Calu3 (cell line): ENCODE measurements around the gene DNAJC7. TPM values are rescaled to one million over a fixed set of nuclear protein-coding genes. Genes with fewer than 3 reads are reported as not detected.

Experiments
- BruUV-seq: library from RNA; stranded (reverse); fragments of 400-500 nt; replicated peaks from 2 replicates; lab custom pipeline; 2021; lab: Mats Ljungman, UMichigan
- CTCF ChIA-PET: fragments of 300-600 bp; sonication (Branson Sonifier 250); formaldehyde crosslinking; loops from one replicate; lab custom pipeline; 2022; ENCODE audit warnings: antibody characterized with exemption; lab: Charles Lee
- DNase-seq: peaks from one replicate; pipeline ENCODE4 v3.0.0; 2022
- H3K27ac Mint-ChIP-seq: one replicate; pipeline ENCODE4 v1.8.0; 2022; ENCODE audit warnings: mixed read lengths; ENCODE audit not compliant: unreplicated experiment
- H3K27me3 Mint-ChIP-seq: one replicate; pipeline ENCODE4 v1.8.0; 2022; ENCODE audit warnings: mixed read lengths; ENCODE audit not compliant: unreplicated experiment
- H3K36me3 Mint-ChIP-seq: one replicate; pipeline ENCODE4 v1.8.0; 2022; ENCODE audit warnings: mild to moderate bottlenecking, moderate library complexity, mixed read lengths; ENCODE audit not compliant: insufficient read depth, unreplicated experiment
- H3K4me1 Mint-ChIP-seq: one replicate; pipeline ENCODE4 v1.8.0; 2022; ENCODE audit warnings: mild to moderate bottlenecking, low read depth, mixed read lengths; ENCODE audit not compliant: unreplicated experiment
- H3K4me3 Mint-ChIP-seq: one replicate; pipeline ENCODE4 v1.8.0; 2022; ENCODE audit warnings: mild to moderate bottlenecking, low read depth, moderate library complexity, mixed read lengths; ENCODE audit not compliant: unreplicated experiment
- H3K9me3 Mint-ChIP-seq: one replicate; pipeline ENCODE4 v1.8.0; 2022; ENCODE audit warnings: low read depth, mixed read lengths; ENCODE audit not compliant: unreplicated experiment
- CTCF ChIP-seq: fragments of 200-600 bp; IDR thresholded peaks from one replicate; pipeline ENCODE4 v1.8.0; 2022; ENCODE audit warnings: antibody characterized with exemption; ENCODE audit not compliant: unreplicated experiment
- intact Hi-C: fragments of 100-400 bp; cut with micrococcal nuclease; formaldehyde crosslinking; loops from one replicate; pipeline ENCODE4 v1.10.0; 2022; ENCODE audit not compliant: unreplicated experiment
- total RNA-seq: library from RNA; stranded (reverse); gene quantifications from 2 replicates; pipeline ENCODE4 v1.2.3, GENCODE V29; 2022

DNAJC7 gene
- total RNA-seq, 1 experiment from 2014 or later = 184 TPM

GRCh38 chr17:41948762-41949460, 68.3 kb downstream of the DNAJC7 start:
- Mint-ChIP-seq H3K36me3 (no peaks in the 10 kb centered on the region), H3K27ac (no peak overlapping the region), H3K4me3 (no peak overlapping the region), H3K27me3 (no peaks in the 10 kb centered on the region), H3K9me3 (no peaks in the 10 kb centered on the region), H3K4me1 (no peaks in the 10 kb centered on the region)
- TF ChIP-seq CTCF = no peak
- DNase-seq = no peak
- CTCF ChIA-PET = interaction anchor here (0.5 to 1.2 kb wide), 3 partner anchors 10 to 186 kb away, joined by 3 to 4 read pairs (median 3); no protein-coding TSS in a partner anchor
- intact Hi-C loops = no loop called here
- no TSS peak for BruUV-seq

- no peak overlapping the region for H3K27ac Mint-ChIP-seq
- TF ChIP-seq CTCF = no peak
- H3K9me3 Mint-ChIP-seq = no peaks in the 10 kb centered on the region
- no TSS peak for BruUV-seq
- intact Hi-C loops = no loop called here
- H3K4me3 Mint-ChIP-seq = no peak overlapping the region
- DNase-seq = no peak
- H3K27me3 Mint-ChIP-seq = peaks cover 17% of the 10 kb centered on the region
- H3K36me3 Mint-ChIP-seq = no peaks in the 10 kb centered on the region
- CTCF ChIA-PET = interaction anchor here (0.7 kb wide), 1 partner anchor 1521 kb away, joined by 5 read pairs; no protein-coding TSS in a partner anchor
- no peaks in the 10 kb centered on the region for H3K4me1 Mint-ChIP-seq
Observed at GRCh38 chr17:41944943-41945342, 72.3 kb downstream of the DNAJC7 start.

GRCh38 chr17:41943492-41943891, 73.7 kb downstream of the DNAJC7 start:
- no peak for TF ChIP-seq CTCF
- CTCF ChIA-PET = no interaction called here
- intact Hi-C loops = no loop called here
- no peaks in the 10 kb centered on the region for H3K4me1 Mint-ChIP-seq
- no peak for DNase-seq
- H3K36me3 Mint-ChIP-seq = no peaks in the 10 kb centered on the region
- no peak overlapping the region for H3K4me3 Mint-ChIP-seq
- H3K27me3 Mint-ChIP-seq = peaks cover 29% of the 10 kb centered on the region
- BruUV-seq = no TSS peak
- H3K27ac Mint-ChIP-seq = no peak overlapping the region
- H3K9me3 Mint-ChIP-seq = no peaks in the 10 kb centered on the region

- Mint-ChIP-seq H3K4me3 (no peak overlapping the region), H3K4me1 (no peaks in the 10 kb centered on the region), H3K27me3 (peaks cover 29% of the 10 kb centered on the region), H3K9me3 (no peaks in the 10 kb centered on the region), H3K36me3 (no peaks in the 10 kb centered on the region), H3K27ac (no peak overlapping the region)
- DNase-seq = no peak
- BruUV-seq = no TSS peak
- intact Hi-C loops = no loop called here
- TF ChIP-seq CTCF = no peak
- CTCF ChIA-PET = interaction anchor here (1.1 kb wide), 1 partner anchor 12 kb away, joined by 3 read pairs; the partner anchor contains the start of gene ODAD4
Observed at GRCh38 chr17:41942626-41943373, 74.4 kb downstream of the DNAJC7 start.
